DMS79 (cell line): ENCODE results near the gene FAM210A.
"Not testable (repeated sequence)": the region's sequence is repeated elsewhere in the genome, so short reads cannot be mapped to it uniquely, and the experiment has no call there.

Experiments
- DNase-seq: peaks from one replicate; lab custom pipeline; 2025; lab: John Stamatoyannopoulos, UW

FAM210A gene

DNA sequence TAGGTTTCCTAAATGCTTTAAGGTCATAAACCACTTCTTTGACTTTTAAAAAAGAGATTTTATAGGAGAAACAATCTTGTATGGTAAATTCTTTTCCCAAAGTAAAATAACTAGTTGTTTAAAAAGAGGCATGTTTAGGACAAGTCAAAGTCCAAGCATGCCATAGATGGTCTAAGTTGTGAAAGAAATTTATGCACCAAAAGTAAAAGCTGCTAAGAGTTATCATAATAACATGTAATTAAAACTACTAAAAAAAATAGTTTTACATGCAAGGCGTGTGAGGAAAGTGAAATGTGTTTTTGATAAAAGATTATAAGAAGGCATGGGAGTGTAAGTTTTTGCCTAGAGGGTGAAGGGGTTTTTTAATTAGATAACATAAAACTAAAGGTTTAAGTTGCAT lies 22.5 kb downstream of the FAM210A start:
- DNase-seq = no peak

DNA sequence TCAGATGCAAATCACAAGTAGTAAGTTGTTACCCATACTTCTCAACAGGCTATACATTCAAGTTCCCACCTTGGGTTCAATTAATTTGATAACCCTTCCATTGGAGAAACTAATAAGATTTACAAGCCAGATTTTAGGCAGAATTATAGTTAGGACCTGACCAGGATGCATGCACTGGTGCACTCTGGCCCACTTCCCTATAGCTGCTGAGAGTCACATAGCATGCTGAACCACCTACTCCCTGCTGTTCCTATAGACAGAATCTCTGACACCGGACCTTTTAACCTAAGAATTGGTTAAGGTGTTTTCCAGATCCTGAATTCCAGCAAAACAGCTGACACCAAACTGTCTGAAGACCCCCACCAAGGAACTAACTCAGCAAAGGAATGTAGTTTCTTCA lies 26.2 kb downstream of the FAM210A start:
- DNase-seq = no peak

DNA sequence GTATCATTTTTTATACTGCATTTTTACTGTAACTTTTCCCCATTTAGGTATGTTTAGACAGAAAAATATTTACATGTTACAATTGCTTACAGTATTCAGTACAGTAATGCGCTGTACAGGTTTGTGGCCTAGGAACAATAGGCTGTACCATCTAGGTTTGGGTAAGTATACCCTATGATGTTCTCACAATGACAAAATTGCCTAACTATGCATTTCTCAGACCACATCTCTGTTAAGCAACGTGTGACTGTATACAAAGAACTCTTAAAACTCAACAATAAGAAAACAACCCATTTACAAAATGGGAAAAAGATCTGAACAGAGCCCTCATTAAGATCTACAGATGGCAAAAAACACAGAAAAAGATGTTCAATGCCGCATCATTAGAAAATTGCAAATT lies 29.4 kb downstream of the FAM210A start:
- no peak for DNase-seq

DNA sequence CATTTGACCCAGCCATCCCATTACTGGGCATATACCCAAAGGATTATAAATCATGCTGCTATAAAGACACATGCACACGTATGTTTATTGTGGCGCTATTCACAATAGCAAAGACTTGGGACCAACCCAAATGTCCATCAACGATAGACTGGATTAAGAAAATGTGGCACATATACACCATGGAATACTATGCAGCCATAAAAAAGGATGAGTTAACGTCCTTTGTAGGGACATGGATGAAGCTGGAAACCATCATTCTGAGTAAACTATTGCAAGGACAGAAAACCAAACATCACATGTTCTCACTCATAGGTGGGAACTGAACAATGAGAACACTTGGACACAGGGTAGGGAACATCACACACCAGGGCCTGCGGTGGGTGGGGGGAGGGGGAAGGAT lies 31.0 kb downstream of the FAM210A start:
- DNase-seq = not testable (repeated sequence)

DNA sequence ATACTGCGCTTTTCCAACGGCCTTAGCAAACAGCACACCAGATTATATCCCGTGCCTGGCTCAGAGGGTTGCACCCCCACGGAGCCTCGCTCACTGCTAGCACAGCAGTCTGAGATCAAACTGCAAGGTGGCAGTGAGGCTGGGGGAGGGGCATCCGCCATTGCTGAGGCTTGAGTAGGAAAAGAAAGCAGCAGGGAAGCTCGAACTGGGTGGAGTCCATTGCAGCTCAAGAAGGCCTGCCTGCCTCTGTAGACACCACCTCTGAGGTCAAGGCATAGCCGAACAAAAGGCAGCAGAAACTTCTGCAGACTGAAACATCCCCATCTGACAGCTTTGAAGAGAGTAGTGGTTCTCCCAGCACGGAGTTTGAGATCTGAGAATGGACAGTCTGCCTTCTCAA lies 36.3 kb downstream of the FAM210A start:
- DNase-seq = not testable (repeated sequence)

DNA sequence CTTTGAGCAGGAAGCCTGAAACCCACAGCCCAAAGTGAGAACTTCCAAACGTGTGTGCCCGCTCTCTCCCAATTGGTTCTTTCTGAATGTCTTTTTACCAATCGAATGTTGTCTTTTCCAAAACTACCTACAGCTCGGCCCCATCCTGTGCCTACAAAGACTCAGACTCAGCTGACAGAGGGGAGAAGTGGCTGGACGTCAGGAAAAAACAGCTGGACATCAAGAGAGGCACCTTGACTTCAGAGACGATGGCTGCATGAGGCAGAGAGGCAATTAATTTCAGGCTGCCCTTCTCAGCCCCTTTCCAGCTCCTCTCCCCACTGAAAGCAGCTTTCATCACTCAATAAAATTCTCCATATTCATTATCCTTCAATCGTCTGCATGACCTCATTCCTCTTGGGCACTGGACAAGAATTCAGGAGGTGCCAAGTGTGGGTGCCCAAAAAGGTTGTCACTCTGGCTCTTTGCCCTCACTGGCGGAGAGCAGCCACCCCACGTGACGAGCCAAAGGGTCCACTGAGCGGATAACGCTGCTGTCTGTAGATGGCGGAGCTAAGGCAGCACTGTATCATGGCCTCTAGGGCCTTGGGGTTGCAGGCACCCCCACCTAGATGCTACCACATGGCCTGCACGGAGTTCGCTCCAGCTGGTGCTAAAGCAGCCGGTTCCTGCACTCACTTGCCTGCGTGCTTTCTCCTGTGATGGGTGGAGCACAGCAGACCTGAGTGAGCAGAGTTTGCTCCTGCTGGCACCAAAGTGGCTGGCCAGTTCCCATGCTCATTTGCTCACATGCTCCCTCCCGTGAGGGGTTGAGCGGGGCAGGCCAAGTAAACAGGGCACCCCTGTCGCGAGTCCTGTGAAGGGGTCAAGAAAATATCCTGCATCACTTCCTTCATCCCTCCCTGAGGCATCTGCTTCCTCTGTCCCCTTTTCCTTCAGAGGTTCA lies 37.9 kb downstream of the FAM210A start:
- no peak for DNase-seq

DNA sequence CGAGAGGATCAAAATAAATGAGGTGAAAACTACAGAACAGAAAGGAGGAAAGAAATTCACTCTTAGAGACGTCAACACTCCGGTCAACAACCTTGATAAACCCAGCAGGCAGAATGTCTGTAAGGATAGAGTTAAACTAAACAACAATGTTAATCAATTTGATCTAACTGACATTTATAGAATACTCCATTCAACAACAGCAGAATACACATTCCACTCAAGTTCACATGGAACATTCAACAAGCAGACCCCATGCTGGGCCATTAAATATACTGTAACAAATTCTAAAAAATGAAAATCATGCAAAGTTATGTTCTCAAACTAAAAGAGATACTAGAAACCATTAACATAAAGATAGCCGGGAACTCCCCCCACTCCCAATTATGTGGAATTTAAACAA lies 41.8 kb downstream of the FAM210A start:
- no peak for DNase-seq

DNA sequence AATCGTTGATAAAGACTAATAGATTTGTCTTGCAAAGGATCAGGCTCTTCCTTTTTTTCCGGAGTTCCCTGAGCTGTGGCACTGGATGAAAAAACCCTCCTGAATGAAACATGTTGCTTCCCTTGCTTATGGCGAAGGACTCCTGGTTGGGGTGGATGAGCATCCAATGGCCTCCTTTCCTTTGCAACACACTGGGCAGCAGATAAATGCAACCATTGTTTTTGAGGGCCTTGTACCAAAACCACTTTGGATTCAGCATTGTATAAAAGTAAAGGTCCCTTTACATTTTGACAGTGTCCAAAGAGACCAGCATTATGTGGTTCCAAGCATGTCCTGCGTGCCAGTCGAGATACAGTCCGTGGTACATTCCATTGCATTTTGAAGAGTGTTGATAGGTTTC lies 44.7 kb downstream of the FAM210A start:
- no peak for DNase-seq

DNA sequence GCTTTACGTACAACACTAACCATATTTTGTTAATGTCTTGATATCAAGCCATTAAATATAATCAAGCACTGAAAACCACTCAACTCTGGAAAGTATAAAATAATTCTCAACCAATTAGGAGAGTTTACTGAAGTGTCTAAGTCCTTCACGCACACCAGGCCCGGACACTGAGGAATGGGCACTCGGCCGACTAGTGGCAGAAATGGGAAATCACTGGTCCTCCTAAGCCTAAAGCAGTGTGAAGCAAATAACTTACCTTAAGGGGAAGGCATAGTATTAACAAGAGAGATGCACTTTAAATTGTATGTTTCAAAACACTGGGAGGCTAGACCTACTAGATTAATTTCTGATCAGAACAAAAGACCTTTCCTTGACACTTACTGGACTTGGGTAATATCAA lies 45.7 kb downstream of the FAM210A start:
- no peak for DNase-seq

DNA sequence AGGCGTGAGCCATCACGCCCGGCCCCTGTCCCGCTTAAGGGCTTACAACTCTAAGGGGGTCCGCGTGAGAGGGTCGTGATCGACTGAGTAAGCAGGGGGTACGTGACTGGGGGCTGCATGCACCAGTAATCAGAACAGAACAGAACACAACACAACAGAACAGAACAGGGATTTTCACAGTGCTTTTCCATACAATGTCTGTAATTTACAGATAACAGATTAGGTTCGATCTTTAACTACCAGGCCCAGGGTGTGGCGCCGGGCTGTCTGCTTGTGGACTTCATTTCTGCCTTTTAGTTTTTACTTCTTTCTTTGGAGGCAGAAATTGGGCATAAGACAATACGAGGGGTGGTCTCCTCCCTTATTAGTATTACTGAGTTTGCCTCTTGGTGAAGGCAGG lies 49.0 kb downstream of the FAM210A start:
- DNase-seq = not testable (repeated sequence)

DNA sequence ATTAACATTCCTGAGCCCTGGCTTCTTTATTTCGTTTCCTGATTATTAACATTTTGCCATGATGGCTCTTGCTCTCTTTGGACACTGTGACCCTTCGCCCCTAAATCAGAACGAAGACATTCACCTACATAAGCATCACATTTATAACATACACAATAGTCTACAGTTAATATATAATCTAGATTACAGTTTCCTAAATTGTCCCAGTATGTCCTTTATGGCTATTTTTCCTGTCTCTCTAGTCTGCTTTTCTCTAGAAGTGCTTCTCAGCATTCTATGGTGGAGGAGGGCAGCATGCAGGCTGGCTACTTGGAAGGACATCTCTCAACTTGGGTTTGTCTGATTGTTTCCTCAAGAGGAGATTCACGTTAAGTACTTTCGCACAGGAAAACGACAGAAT lies 49.9 kb downstream of the FAM210A start:
- no peak for DNase-seq

DNA sequence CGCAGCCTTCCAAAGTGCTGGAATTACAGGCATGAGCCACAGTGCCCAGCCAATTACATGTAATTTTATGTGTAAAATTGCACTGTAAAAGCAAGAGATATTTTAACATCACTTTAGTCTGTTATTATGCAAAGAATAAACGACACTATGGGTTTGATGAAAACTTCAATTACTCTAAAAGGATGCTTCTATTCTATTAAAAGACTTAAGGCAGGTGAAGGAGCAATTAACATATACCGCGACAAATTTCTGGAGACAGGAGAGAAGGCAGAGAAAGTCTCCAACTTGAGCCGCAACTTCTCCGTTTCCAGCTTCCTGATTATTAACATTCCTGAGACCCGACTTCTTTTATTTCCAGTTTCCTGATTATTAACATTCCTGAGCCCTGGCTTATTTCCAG lies 53.7 kb downstream of the FAM210A start:
- DNase-seq = no peak

DNA sequence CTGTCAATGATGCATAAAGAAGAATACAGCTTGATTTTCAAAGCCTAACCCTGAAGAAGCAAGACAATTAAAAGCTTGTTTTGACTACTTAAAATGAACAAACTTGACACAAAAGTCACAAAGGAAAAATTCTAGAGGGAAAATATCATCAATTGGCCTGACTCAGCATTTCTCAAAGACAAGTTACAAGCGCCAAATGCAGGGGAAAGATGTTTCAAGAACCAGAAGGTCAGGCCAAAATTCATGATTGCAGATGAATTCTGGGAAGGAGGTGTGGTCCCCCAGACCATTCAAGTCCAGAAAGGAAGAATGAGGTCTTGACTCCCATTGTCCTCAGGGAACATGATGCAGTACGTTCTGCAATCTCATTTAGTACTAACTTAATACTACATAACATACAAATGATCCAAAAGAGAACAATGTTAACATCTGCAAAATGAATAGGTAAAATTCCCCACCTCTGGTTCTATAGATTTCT lies 64.5 kb downstream of the FAM210A start:
- no peak for DNase-seq

DNA sequence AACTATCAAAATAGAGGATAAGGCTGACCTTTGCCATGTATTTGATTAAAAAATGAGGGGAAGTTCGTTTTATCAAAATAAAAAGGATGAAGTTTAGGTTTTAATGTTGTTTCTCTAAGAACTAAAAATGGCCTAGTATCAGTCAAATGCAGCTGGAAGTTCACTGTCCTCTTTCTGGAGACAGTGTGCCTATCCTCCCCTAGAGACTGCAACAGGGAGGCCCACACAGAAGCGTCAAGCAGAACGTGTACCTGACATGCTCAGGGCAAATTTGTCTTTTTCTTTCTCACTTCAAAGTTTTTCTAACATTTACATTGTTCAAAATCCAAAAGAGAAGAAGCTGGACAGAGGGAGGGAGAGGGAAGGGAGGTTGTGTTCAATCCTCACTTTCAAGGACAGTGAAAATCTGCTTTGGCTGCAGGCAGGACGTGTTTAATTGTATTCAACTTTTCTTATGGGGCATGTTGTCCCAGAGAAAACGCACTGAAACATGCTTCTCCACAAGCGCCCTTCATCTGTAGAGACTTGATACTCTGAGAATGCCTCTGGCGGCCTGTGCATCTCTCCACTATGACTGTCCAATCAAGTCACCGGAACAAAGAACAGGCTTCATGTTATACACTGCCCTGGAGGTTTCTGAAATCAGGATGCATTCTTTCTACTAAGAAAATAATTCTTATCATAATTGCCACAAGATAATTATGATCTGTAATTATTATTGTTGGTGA lies 65.1 kb downstream of the FAM210A start:
- no peak for DNase-seq

DNA sequence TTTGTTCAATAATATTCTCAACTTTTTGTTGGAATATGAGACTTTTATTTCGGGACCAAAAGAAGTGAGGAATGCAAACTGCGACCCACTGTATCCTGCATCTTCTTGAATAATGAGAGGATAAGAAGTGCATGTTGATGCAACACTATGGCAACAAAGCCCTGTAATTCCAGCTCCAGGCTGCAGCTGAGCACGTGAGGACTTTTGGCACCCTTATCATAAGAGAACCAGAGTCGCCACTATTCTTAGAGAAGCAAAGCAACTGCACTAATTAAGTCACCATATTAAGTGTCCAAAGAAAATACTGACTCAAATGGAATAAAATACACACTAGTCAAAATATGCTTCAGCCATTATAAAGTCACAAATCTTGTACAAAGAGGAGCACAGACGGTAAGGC lies 65.8 kb downstream of the FAM210A start:
- no peak for DNase-seq

DNA sequence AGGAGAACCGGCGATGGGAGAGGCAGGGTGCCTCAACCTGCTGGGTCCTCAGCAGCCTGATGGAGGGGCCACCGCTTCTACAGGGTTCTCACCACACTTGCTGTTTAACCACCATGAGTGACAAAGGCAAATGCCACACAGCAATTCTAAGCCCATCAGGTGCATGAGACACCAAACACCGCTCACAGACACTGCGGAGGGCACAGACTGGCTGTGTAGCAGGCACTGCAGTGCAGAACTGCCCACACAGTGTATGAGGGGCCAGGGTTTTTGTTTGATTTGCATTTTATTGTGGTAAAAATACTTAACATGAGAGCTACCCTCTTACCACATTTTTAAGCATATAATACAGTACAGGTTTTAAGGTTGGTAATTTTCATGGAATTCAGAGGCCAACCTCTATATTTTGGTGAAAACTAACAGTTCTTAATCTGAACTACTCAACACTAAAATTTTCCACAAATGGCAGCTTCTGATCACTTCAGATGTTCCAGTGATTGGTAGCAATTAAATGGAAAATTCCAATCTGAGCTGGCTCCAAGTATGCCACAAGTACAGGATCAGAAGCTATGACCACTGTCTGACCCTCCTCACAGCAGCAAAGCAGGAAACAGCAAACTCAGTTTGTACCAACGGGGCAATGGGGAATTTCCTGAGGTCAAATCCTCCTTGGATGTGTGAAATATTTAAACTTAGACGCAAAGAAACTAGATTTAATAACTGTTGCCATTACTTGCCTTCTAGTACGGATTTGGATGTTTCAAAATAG lies 67.7 kb downstream of the FAM210A start:
- DNase-seq = no peak

DNA sequence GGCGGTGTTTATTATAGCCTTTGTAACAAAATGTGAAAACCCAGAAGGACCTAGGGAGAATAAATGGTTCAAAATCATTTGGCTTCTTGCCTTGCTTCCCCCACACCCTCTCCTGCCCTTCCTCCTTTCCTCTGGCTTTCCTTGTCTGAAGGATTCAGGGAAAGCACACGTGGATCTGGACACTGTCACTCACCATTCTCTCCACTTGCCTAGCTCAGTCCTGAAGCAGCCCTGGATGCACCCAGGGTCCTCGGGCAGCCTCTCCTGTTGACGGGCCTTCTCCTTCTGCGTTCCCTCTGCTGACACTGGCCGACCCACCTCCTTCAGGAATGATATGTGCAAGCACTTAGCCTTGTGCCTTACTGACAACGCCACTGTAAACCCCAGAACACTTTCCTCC lies 68.4 kb downstream of the FAM210A start:
- DNase-seq = no peak

DNA sequence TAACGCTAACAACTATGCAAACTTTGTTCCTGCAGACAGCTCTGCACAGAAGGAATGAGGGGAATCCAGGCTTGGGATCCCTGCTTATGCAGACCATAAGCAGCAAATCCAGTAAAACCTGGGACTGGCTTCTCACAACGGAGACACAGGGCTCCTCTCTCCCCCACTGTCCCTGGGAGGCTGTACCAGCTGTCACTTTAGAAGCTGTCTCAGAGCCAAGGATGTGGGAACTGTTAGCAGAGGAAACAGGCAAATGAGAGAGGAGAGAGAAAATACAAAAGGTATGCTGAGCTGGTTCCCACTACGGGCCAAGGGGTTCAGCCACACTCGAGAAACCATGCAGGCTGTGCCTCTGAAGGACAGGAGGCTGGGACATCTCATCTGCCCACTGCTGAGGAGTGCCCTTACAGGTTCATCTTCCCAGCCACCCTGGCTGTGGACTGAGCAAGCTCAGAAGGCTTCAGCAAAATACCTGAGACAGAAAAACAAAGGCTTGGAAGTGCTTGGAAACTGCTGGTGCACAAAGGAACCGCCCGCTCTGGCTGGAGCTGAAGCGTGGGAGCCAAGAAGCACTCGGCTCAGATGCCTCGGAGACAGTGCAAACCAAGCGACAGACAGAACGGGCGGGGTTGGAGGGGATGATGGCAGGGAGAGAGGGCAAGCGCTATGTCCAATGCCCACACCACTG lies 72.5 kb downstream of the FAM210A start:
- peak; percentile 78 for DNase-seq

DNA sequence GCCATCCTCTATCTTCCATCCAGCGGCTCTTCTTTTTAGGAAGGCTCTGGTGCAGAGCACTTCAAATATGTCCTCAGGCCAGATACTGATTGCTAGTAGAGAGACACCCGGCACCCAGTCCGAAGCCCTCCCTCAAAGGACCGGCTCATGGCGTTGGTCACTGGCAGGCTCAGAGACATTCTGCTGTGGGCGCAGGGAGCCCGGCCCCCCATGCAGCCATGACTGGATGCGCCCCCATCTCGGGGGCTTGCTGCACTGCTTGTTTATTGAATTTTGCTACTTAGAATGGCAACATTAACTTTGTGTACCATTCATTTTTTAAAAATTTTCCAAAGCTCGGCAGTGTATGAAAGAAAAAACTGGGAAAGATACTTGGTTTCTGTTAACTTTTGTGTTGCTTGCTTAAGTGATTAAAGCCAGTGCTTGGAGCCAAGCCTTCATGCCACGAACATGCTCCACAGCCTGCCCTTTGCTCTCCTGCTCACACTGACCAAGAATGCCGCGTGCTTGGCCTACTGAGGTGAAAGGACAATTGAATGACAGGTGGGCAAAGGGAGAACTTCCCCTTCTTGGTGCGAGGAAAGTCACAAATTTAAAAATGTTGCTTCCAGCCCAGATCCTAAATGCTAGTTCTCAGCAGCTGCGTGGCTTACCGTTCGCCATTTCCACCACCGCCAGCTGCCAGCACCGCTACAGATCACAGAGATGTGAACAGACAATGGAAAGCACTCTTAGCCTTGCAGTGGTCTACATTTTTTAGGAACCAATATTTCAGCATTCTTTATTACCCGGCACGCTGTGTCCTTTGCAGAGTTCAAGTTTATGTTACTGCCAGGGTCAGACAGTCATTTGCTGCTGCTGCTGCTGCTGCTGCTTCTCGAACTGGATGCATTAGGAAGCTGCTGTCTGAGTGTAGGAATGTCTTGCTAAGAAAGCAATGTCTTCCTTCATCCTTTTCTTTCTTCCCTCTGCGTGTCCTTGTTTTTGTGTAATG lies 76.7 kb downstream of the FAM210A start:
- no peak for DNase-seq

DNA sequence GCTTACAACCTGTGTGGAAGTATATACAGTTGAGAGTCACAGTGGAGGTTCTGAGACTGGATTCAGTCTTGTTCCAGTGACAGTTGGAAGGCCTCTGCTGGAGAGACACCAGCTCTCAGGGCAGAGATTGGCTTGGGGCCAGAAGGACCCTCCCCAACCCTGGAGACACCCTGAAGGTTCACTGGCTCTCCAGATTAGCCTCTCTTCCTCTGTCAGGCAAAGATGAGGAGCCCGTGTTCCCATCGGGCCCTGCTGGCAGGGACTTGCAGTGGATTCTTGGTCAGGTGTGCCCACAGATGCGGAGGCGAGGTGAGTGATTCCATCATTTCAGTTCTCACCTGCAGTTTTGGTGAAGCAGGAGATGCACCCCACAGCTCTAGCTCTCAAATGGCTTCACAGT lies 78.6 kb downstream of the FAM210A start:
- no peak for DNase-seq

DNA sequence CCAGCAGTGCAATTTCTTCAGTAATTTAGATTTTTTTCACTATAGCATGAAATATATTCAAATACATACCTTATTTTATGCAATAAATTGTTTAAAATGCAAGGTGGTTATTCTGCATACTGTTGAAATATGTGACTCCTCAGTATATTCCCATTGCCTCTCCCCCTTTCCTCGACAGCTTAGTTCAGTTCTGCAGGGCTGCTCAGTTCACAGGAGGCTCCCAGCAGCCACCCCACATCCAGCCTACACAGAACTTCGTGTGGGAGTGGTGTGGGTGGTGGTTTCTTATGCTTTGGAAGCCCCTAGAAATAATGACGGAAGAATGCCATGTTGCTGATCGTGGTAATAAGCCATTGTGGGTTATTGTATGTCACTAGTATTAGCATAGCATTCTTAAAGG lies 79.7 kb downstream of the FAM210A start:
- DNase-seq = no peak
